GM12872 (cell line): ENCODE measurements around the gene SSH3.

Source experiments
- CTCF ChIP-seq: IDR thresholded peaks from 3 replicates; pipeline ENCODE4 v1.5.1; 2011; ENCODE audit warnings: low read depth, mild to moderate bottlenecking, low read length, moderate library complexity; ENCODE audit not compliant: insufficient read depth

The SSH3 gene

GRCh38 chr11:67284811-67285540, 18.4 kb upstream of the SSH3 start:
- TF ChIP-seq CTCF: no peak

GRCh38 chr11:67285541-67286498, 17.5 kb upstream of the SSH3 start:
- no peak for TF ChIP-seq CTCF

GRCh38 chr11:67286621-67287333, 16.6 kb upstream of the SSH3 start:
- 0 out of 3 replicates have a peak, but pooled peaks have one; percentile 9 for TF ChIP-seq CTCF

GRCh38 chr11:67287355-67288197, 15.8 kb upstream of the SSH3 start:
- no peak for TF ChIP-seq CTCF

- no peak for TF ChIP-seq CTCF
These were observed 15.2 kb upstream of the SSH3 start for GRCh38 chr11:67288198-67288451.

- TF ChIP-seq CTCF: peak; percentile 41; the same call in 1 of the 3 replicates
These were observed 14.7 kb upstream of the SSH3 start for GRCh38 chr11:67288452-67289225.
